ENCODE data around the gene RFXAP. TPM values are rescaled to one million over a fixed set of nuclear protein-coding genes. Genes with fewer than 3 reads are reported as not detected.

RFXAP gene
- total RNA-seq, 1 experiment from 2014 or later = 11.5 TPM

DNA sequence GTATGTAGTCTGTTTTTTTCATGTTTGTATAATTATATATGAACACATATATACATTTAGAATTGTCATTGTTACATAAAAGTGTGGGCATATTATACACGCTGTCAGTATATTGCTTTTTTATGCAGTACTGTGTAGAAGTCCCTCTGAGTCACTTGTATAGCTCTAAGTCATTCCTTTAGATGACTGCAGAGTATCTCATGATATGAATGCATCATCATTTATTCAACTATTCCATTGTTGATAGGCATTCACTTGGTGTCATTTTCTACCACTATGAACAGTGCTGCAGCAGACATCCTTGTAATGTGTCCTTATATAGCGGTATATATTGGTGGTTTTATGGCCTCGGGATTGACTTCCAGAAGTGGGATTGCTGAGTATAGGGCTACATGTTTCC is 15.3 kb downstream of the RFXAP start:
- intact Hi-C loops (cut with micrococcal nuclease; ENCODE audit: unreplicated experiment) = no loop called here
- BruUV-seq (replicated peaks) = no TSS peak

GRCh38 chr13:36837354-36838092 is 18.5 kb downstream of the RFXAP start:
- ChIA-PET CTCF (no interaction called here), POLR2A (no interaction called here)
- no peak for TF ChIP-seq CTCF (IDR thresholded peaks at IDR 0.05; ENCODE audit: insufficient read depth in 1 of 2, low read depth in 1 of 2, low read length in 1 of 2, severe bottlenecking in 1 of 2, unreplicated experiment in 1 of 2)
- H3K27me3 ChIP-seq (replicated peaks; ENCODE audit: control insufficient read depth, insufficient read depth, low read length) = no peaks in the 10 kb centered on the region
- intact Hi-C loops (cut with micrococcal nuclease; ENCODE audit: unreplicated experiment) = no loop called here
- H3K4me3 ChIP-seq (ENCODE audit: low read depth, low read length) = no peak overlapping the region
- H3K9me3 ChIP-seq = no peaks in the 10 kb centered on the region
- no peak for DNase-seq
- Mint-ChIP-seq H3K36me3 (ENCODE audit: insufficient read depth, unreplicated experiment) (no peaks in the 10 kb centered on the region), H3K4me1 (ENCODE audit: low read depth, unreplicated experiment) (no peaks in the 10 kb centered on the region), H3K9me3 (ENCODE audit: unreplicated experiment) (no peaks in the 10 kb centered on the region), H3K4me3 (ENCODE audit: unreplicated experiment) (no peak overlapping the region), H3K27ac (ENCODE audit: unreplicated experiment) (no peak overlapping the region), H3K27me3 (ENCODE audit: insufficient read depth, unreplicated experiment) (no peaks in the 10 kb centered on the region)
- H3K4me1 ChIP-seq = no peaks in the 10 kb centered on the region
- H3K36me3 ChIP-seq (ENCODE audit: control insufficient read depth, insufficient read depth, low read length) = no peaks in the 10 kb centered on the region
- no TSS peak for BruUV-seq (replicated peaks)

More for the DNA sequence above, 15.3 kb downstream of the RFXAP start:
- ChIA-PET CTCF (no interaction called here), POLR2A (no interaction called here)
- no peaks in the 10 kb centered on the region for H3K9me3 Mint-ChIP-seq (ENCODE audit: unreplicated experiment)
- H3K36me3 Mint-ChIP-seq (ENCODE audit: insufficient read depth, unreplicated experiment) = peaks cover 5% of the 10 kb centered on the region
- Histone ChIP-seq H3K9me3 (no peaks in the 10 kb centered on the region), H3K27me3 (replicated peaks; ENCODE audit: control insufficient read depth, insufficient read depth, low read length) (no peaks in the 10 kb centered on the region), H3K4me3 (ENCODE audit: low read depth, low read length) (no peak overlapping the region), H3K4me1 (no peaks in the 10 kb centered on the region), H3K36me3 (ENCODE audit: control insufficient read depth, insufficient read depth, low read length) (no peaks in the 10 kb centered on the region)
- no peaks in the 10 kb centered on the region for H3K4me1 Mint-ChIP-seq (ENCODE audit: low read depth, unreplicated experiment)
- no peaks in the 10 kb centered on the region for H3K27me3 Mint-ChIP-seq (ENCODE audit: insufficient read depth, unreplicated experiment)
- no peak for TF ChIP-seq CTCF (IDR thresholded peaks at IDR 0.05; ENCODE audit: insufficient read depth in 1 of 2, low read depth in 1 of 2, low read length in 1 of 2, severe bottlenecking in 1 of 2, unreplicated experiment in 1 of 2)
- H3K4me3 Mint-ChIP-seq (ENCODE audit: unreplicated experiment) = no peak overlapping the region
- no peak overlapping the region for H3K27ac Mint-ChIP-seq (ENCODE audit: unreplicated experiment)
- DNase-seq = no peak

DNA sequence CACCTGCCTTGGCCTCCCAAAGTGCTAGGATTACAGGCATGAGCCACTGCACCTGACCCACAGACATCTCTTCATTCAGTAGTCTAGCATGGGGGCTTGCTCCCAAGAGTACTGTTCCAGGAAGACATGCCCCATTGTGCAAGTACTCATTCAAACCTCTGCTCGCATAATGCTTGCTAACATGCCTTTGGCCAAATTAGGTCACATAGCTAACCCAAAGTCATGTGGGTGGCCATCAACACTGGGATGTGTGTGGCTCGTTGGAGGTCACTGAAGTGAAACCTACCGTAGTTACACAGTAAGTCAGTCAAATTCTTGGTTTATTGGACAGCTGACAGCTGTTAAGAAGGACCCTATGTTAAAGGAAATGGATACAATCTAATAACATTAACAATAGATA is 20.3 kb downstream of the RFXAP start:
- no peak for DNase-seq
- Histone ChIP-seq H3K4me1 (no peaks in the 10 kb centered on the region), H3K9me3 (no peaks in the 10 kb centered on the region), H3K27me3 (replicated peaks; ENCODE audit: control insufficient read depth, insufficient read depth, low read length) (no peaks in the 10 kb centered on the region), H3K36me3 (ENCODE audit: control insufficient read depth, insufficient read depth, low read length) (no peaks in the 10 kb centered on the region), H3K4me3 (ENCODE audit: low read depth, low read length) (no peak overlapping the region)
- Mint-ChIP-seq H3K36me3 (ENCODE audit: insufficient read depth, unreplicated experiment) (no peaks in the 10 kb centered on the region), H3K4me1 (ENCODE audit: low read depth, unreplicated experiment) (no peaks in the 10 kb centered on the region), H3K9me3 (ENCODE audit: unreplicated experiment) (no peaks in the 10 kb centered on the region), H3K4me3 (ENCODE audit: unreplicated experiment) (no peak overlapping the region), H3K27me3 (ENCODE audit: insufficient read depth, unreplicated experiment) (no peaks in the 10 kb centered on the region), H3K27ac (ENCODE audit: unreplicated experiment) (no peak overlapping the region)
- TF ChIP-seq CTCF (IDR thresholded peaks at IDR 0.05; ENCODE audit: insufficient read depth in 1 of 2, low read depth in 1 of 2, low read length in 1 of 2, severe bottlenecking in 1 of 2, unreplicated experiment in 1 of 2) = no peak
- intact Hi-C loops (cut with micrococcal nuclease; ENCODE audit: unreplicated experiment) = no loop called here
- ChIA-PET CTCF (no interaction called here), POLR2A (no interaction called here)
- BruUV-seq (replicated peaks) = no TSS peak

Measured in Caco-2 (cell line).